CD1c-positive myeloid dendritic cell (primary cell): ENCODE data around the gene REXO5.
"Not testable (repeated sequence)": the region's sequence is repeated elsewhere in the genome, so short reads cannot be mapped to it uniquely, and the experiment has no call there.

Source experiments
- DNase-seq: peaks from one replicate; pipeline ENCODE4 v3.0.0-alpha.2; 2016; ENCODE audit errors: extremely low spot score

The REXO5 gene

GRCh38 chr16:20849589-20850390 is 43.5 kb downstream of the REXO5 start:
- DNase-seq: peak; percentile 72

GRCh38 chr16:20850981-20851380 is 44.7 kb downstream of the REXO5 start:
- no peak for DNase-seq

GRCh38 chr16:20851601-20852000 is 45.3 kb downstream of the REXO5 start:
- no peak for DNase-seq

- DNase-seq: no peak
Measured at GRCh38 chr16:20853143-20853542, 46.8 kb downstream of the REXO5 start.

- no peak for DNase-seq
Measured at GRCh38 chr16:20853981-20854620, 47.8 kb downstream of the REXO5 start.

GRCh38 chr16:20854963-20855362 is 48.6 kb downstream of the REXO5 start:
- no peak for DNase-seq

GRCh38 chr16:20857281-20857680 is 51.0 kb downstream of the REXO5 start:
- DNase-seq: no peak

GRCh38 chr16:20859229-20859628 is 52.9 kb downstream of the REXO5 start:
- DNase-seq: no peak

- DNase-seq: no peak
Measured at GRCh38 chr16:20859699-20860098, 53.4 kb downstream of the REXO5 start.

GRCh38 chr16:20860361-20860760 is 54.0 kb downstream of the REXO5 start:
- no peak for DNase-seq

- not testable (repeated sequence) for DNase-seq
Measured at GRCh38 chr16:20860995-20861394, 54.7 kb downstream of the REXO5 start.

GRCh38 chr16:20862162-20862960 is 56.0 kb downstream of the REXO5 start:
- no peak for DNase-seq

GRCh38 chr16:20864376-20864775 is 58.0 kb downstream of the REXO5 start:
- not testable (repeated sequence) for DNase-seq

- no peak for DNase-seq
Measured at GRCh38 chr16:20865420-20866131, 59.2 kb downstream of the REXO5 start.

- DNase-seq: no peak
Measured at GRCh38 chr16:20866145-20866772, 59.9 kb downstream of the REXO5 start.

- DNase-seq: no peak
Measured at GRCh38 chr16:20866801-20867200, 60.5 kb downstream of the REXO5 start.

GRCh38 chr16:20867585-20867984 is 61.3 kb downstream of the REXO5 start:
- DNase-seq: no peak

GRCh38 chr16:20868890-20869289 is 62.6 kb downstream of the REXO5 start:
- no peak for DNase-seq

- peak; percentile 34 for DNase-seq
Measured at GRCh38 chr16:20870122-20870820, 63.9 kb downstream of the REXO5 start.

- no peak for DNase-seq
Measured at GRCh38 chr16:20871258-20871657, 64.9 kb downstream of the REXO5 start.
